Islet of Langerhans (tissue), 1 donor: ENCODE data around the gene GLTP.
"Not testable (repeated sequence)": the region's sequence is repeated elsewhere in the genome, so short reads cannot be mapped to it uniquely, and the experiment has no call there.

Source experiments
- FAIRE-seq: peaks from one replicate; lab custom pipeline; 2011; peaks lifted over from hg19 to GRCh38; lab: Jason Lieb, UNC

GLTP gene

GRCh38 chr12:109877504-109878246 lies 2.7 kb downstream of the GLTP start:
- FAIRE-seq, result no peak

- FAIRE-seq, result no peak
Observed at GRCh38 chr12:109876406-109876805, 3.9 kb downstream of the GLTP start.

GRCh38 chr12:109875572-109876131 lies 4.7 kb downstream of the GLTP start:
- FAIRE-seq, result no peak

DNA sequence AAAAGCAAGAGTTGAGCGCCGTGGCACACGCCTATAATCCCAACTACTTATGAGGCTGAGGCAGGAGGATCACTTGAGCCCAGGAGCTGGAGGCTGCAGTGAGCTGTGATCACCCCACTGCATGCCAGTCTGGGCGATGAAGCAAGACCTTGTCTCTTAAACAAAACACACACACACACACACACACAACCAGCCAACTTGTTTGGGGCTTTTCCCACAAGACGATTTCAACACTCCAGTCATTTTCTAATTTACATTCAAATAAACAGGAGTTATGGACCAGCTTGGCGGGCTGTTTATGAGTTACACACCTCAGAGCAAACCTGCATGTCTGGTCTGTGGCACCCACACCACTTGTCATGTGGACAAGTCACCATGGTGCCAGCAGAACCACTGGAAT lies 6.7 kb downstream of the GLTP start:
- FAIRE-seq, result no peak

GRCh38 chr12:109871668-109872314 lies 8.6 kb downstream of the GLTP start:
- FAIRE-seq, result no peak

GRCh38 chr12:109870648-109871047 lies 9.7 kb downstream of the GLTP start:
- no peak for FAIRE-seq

DNA sequence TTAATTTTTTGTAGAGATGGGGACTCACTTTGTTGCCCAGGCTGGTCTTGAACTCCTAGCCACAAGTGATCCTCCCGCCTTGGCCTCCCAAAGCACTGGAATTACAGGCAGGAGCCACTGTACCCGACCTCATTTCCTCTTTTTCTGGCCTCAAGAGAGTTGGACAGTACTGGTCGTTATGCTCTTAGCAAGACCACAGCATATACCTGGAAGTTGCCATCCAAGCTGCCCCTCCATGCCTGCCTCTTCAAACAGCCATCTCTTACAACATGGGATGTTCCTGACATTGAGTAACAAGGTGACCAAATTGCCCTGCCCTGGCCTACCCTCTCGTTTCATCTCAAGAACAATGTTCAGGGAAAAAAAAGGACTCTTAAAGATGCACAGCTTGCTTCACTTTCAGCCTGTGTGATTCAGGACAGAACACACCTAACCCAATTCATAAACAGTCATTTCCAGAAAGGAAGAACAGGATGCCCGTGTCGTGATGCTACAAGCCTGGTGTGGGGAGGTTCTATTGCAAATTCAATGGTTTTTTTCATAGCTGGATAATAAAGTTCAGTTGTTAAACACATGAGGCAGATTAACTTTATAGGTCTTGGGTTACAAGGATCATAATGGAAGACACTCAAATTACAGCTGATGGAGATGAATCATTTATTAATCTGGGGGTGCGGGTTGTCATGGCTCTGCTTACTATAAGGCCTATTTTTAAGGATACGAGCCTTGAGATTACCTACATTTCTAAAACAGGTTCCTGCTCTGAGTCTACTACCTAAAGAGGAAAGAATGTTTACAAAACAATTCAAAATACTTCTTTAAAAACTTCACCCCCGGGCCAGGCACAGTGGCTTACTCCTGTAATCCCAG lies 11.9 kb downstream of the GLTP start:
- FAIRE-seq, result no peak

GRCh38 chr12:109864916-109865315 lies 15.4 kb downstream of the GLTP start:
- no peak for FAIRE-seq

DNA sequence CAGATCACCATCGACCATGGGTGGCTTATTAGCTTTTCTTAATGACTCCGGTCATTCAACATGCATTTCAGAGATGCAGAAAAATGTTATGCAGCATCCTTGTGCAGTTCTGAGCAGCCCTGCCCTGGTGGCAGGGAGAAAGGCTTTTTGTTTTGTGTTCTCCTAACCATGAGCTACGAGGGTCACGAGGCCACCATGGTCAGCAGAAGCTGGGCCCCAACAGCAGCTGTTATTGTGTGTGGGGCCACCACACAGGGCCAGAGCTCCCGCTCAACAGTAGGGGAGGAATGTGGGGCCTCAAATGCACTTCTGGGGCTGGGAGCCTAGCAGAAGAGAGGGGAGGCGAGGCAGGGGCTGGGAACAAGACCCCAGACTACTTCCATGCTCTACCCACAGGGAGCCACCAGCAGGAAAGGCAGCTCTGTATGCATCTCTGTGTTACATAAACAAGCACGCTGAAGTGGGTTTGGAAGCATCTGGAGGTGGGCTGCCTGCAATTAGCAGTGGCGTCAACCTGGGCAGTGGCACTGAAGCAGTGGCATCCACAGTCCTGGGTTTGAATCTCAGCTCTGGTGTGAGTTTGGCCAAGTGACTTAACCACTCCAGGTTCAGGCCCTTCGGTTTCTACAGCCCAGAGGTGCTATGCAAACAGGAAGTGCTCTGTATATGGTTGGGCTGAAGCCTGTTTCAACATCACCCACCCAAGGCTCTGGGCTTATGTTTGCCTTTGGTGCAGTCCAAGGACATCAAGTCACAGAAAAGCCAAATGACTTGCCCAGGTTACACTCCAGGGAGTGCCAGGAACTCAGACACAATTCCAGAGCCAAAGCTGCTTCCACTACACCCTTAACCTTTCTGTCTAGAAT lies 16.3 kb downstream of the GLTP start:
- no peak for FAIRE-seq

GRCh38 chr12:109862491-109862890 lies 17.9 kb downstream of the GLTP start:
- FAIRE-seq, result not testable (repeated sequence)

- no peak for FAIRE-seq
Observed at GRCh38 chr12:109861689-109862314, 18.5 kb downstream of the GLTP start.

DNA sequence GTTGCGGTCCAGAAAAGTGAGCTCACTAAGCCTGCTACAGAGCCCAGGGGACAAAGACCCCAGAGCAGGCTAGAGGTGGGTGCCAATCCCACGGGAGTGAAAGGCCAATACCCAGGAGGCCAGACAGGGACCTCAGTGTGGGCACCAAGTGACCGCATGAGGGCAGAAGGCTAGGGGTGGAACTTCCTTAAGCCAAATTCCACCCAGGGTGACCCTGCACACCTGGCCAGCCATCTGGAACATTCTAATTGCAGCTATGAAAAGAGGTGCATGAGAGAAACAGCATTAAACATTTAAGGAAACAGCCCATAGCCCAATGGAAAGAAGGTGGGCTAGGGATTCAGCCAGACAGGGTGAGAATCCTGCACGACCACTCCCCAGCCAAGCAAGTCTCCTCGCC lies 19.4 kb downstream of the GLTP start:
- FAIRE-seq, result no peak

DNA sequence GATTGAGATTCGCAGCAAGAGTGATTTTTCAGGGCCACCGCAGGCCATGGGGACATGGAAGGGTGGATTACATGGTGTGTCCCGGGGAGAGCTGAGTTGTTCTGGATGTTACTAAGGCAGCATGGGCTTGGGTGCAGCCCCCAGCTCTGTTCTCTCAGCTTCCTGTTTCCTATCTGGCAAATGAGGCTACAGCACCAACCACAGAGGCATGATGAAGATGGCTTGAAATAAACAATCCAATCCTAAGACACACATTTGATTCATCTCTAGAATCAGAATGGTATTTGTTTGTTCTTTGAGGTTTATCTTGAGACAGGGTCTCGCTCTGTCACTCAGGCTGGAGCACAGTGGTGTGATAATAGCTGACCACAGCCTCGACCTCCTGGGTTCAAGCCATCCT lies 21.6 kb downstream of the GLTP start:
- no peak for FAIRE-seq

DNA sequence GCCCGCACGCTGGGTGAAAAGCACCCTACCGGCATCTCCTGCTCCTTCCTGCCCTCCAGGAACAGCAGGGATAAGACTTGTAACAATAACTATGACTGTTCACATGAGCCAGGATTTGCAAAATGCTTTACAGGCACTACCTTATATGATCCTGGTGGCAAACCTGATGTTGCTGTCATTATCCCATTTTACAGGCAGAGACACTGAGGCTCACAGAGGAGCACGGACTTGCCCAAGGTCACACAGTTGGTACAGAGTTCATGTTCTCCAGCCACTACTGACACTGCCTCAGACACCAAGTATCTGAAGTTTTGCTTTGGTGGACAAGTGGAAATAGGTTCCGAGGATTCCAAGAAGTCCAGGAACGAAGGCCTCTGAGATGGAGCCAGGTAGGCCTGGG lies 22.6 kb downstream of the GLTP start:
- no peak for FAIRE-seq

GRCh38 chr12:109855377-109855776 lies 25.0 kb downstream of the GLTP start:
- no peak for FAIRE-seq

DNA sequence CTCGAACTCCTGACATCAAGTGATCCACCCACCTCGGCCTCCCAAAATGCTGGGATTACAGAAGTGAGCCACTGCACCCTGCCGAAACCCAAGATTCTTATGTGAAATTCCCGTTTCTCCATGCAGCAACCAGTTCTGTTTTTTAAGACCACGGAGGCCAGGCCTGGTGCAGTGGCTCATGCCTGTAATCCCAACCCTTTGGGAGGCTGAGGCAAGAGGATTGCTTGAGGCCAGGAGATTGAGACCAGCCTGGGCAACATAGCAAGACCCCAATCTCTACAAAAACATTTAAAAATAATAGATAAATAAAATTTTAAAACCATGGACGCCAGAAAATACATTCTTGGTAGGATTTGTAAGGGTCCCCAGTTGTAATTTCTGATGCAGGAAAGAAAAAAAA lies 29.8 kb downstream of the GLTP start:
- not testable (repeated sequence) for FAIRE-seq

GRCh38 chr12:109847142-109847735 lies 33.1 kb downstream of the GLTP start:
- FAIRE-seq, result no peak

DNA sequence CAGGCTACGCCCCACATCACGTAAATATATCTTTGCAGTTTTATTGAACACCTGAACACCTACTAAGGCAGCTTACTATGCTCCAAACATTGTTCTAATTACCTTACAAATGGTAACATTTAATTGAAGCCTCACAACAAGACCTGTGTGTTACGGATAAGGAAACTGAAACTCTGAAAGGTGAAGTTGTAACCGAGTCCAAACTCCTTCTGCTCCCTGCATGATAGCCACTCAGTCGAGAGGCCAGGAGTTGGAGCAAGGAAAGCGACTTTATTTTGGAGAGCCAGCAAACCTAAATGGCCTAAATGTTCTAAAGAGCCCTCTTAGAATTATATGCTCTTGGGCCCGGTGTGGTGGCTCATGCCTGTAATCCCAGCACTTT lies 34.5 kb downstream of the GLTP start:
- no peak for FAIRE-seq

- no peak for FAIRE-seq
Observed at GRCh38 chr12:109844983-109845823, 35.1 kb downstream of the GLTP start.

DNA sequence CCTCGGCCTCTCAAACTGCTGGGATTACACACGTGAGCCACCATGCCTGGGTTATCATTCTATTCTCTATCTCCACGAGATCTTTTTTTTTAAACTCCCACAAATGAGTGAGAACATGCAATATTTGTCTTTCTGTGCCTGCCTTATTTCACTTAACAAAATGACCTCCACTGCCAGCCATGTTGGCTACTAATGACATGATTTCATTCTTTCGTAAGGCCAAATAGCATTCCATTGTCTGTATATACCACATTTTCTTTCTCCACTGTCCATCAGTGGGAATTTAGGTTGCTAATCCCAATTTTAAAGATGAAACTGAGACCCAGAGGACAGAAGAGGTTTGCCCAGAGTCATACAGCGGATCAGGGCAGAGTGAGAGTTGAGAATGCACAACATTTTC lies 36.2 kb downstream of the GLTP start:
- no peak for FAIRE-seq
